BE2C (cell line): ENCODE measurements around the gene RASGEF1C.

Source experiments
- DNase-seq: peaks from one replicate; pipeline ENCODE4 v3.0.0-alpha.2; 2020
- H3K27me3 ChIP-seq: fragments of 250-450 bp; sonication (Bioruptor Pico); 2 replicates; pipeline ENCODE4 v1.5.1; 2020; ENCODE audit warnings: mild to moderate bottlenecking
- H3K36me3 ChIP-seq: fragments of 250-450 bp; sonication (Bioruptor Pico); 2 replicates; pipeline ENCODE4 v1.5.1; 2020; ENCODE audit warnings: mild to moderate bottlenecking
- H3K4me1 ChIP-seq: fragments of 250-450 bp; sonication (Bioruptor Pico); 2 replicates; pipeline ENCODE4 v1.5.1; 2020
- H3K4me3 ChIP-seq: 2 replicates; pipeline ENCODE4 v1.5.1; 2011; ENCODE audit warnings: low read depth, low read length
- H3K9me3 ChIP-seq: fragments of 250-450 bp; sonication (Bioruptor Pico); 2 replicates; pipeline ENCODE4 v1.5.1; 2020
- TF ChIP-seq, protein P1 (sequence below): IDR thresholded peaks from 2 replicates; pipeline ENCODE4 v1.5.1; 2012; ENCODE audit warnings: mild to moderate bottlenecking, low read depth, low read length

RASGEF1C gene

DNA sequence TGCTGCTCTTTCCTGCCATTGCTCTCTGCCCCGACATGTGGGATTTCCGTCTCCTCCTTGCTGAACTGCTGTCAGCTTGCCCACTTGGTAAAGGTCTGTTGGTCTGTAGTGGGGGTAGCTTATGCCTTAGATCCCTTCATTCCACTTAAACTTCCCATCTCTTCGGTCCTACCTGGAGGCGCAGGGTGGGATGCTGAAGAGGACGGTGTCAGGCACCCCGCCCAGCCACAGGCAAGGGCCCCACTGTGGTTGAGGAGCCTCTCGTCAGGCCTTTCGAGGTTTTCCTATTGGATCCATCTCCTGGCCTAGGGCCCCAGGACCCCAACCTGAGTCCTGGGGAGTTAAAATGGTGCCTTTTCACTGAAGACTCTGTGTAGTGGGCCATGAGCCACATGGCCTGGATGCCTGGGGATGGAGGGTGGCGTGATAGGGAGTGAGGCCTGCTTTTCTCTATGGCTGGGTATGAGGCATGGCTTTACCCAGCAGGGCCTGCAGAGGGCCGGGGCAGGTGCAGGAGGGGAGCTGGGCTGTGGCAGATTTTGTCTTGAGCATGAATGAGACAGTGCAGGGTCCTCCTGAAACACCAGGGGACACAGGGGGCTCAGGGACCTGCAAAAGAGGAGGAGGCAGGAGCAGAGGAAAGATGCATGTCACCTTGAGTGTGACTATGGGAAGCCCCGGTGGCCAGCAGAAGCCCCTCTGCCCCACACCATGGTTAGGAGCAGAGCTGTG lies 111.7 kb downstream of the RASGEF1C start:
- no peaks in the 10 kb centered on the region for H3K27me3 ChIP-seq
- DNase-seq: no peak
- TF ChIP-seq, protein P1, sequence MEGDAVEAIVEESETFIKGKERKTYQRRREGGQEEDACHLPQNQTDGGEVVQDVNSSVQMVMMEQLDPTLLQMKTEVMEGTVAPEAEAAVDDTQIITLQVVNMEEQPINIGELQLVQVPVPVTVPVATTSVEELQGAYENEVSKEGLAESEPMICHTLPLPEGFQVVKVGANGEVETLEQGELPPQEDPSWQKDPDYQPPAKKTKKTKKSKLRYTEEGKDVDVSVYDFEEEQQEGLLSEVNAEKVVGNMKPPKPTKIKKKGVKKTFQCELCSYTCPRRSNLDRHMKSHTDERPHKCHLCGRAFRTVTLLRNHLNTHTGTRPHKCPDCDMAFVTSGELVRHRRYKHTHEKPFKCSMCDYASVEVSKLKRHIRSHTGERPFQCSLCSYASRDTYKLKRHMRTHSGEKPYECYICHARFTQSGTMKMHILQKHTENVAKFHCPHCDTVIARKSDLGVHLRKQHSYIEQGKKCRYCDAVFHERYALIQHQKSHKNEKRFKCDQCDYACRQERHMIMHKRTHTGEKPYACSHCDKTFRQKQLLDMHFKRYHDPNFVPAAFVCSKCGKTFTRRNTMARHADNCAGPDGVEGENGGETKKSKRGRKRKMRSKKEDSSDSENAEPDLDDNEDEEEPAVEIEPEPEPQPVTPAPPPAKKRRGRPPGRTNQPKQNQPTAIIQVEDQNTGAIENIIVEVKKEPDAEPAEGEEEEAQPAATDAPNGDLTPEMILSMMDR: no peak
- no peaks in the 10 kb centered on the region for H3K36me3 ChIP-seq
- H3K4me3 ChIP-seq: no peak overlapping the region
- H3K9me3 ChIP-seq: no peaks in the 10 kb centered on the region
- no peaks in the 10 kb centered on the region for H3K4me1 ChIP-seq

DNA sequence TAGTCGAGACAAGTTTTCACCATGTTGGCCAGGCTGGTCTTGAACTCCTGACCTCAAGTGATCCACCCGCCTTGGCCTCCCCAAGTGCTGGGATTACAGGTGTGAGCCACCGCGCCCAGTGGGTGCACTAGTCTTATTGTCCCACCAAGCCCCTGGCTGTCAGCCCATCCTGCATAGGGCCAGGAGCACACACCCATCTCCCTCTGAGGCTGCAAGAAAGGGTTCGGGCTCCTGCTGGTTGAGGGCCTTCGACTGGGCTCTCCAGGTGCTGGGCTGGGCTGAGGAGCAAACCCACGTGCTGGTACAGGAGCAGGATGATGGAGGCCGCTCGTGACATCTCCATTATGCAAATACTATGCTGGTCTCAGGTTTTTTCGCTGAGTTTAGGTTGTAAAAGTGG lies 112.4 kb downstream of the RASGEF1C start:
- no peaks in the 10 kb centered on the region for H3K9me3 ChIP-seq
- H3K27me3 ChIP-seq: no peaks in the 10 kb centered on the region
- DNase-seq: no peak
- TF ChIP-seq, protein P1: no peak
- no peaks in the 10 kb centered on the region for H3K36me3 ChIP-seq
- no peak overlapping the region for H3K4me3 ChIP-seq
- H3K4me1 ChIP-seq: no peaks in the 10 kb centered on the region

DNA sequence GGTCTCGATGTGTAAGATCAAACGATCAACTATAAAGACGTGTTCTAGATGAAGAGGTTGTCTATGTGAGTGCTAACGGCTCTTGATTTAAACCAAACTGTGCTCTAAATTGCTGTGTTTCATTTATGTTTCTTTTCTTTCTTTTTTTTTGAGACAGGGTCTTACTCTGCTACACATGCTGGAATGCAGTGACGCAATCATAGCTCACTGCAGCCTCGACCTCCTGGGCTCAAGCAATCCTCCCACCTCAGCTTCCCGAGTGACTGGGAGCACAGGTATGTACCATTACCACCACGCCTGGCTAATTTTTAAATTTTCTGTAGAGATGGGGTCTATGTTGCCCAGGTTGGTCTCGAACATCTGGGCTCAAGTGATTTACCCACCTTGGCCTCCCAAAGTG lies 113.5 kb downstream of the RASGEF1C start:
- Histone ChIP-seq H3K36me3 (no peaks in the 10 kb centered on the region), H3K4me1 (peaks cover 3% of the 10 kb centered on the region; the same call in 1 of the 2 replicates), H3K9me3 (no peaks in the 10 kb centered on the region), H3K4me3 (no peak overlapping the region), H3K27me3 (no peaks in the 10 kb centered on the region)
- TF ChIP-seq, protein P1: no peak
- no peak for DNase-seq

DNA sequence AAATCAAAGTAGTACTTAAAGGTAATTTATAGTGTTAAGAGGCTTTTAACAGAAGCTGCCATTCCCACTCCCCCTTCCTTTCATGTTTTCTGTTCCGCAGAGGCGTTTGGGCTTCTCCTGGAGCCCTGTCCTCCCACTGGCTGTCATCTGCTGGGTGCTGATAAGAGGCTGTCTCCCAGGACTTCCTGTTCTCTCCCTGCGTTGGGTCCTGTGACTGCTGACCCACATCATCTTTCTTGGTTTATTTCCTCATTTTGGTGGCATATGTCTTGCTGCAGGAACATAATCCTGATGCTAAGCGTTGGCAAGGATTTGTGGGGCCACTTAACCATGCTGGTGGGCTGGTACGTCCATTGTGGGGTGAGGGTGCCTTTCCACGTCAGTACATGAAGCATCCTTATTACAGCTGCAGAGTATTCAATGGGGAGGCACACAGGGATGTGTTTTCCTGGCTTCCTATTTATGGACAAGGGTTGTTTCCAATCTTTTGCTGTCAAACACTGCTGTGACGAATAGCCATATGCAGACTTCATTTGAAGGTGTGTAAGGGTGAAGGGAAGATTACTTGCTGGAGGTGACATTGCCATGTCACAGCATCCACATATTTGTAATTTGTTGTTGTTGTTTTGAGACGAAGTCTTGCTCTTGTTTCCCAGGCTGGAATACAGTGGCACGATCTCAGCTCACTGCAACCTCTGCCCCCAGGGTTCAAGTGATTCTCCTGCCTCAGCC lies 115.2 kb downstream of the RASGEF1C start:
- no peaks in the 10 kb centered on the region for H3K27me3 ChIP-seq
- TF ChIP-seq, protein P1: no peak
- H3K9me3 ChIP-seq: no peaks in the 10 kb centered on the region
- H3K4me1 ChIP-seq: peaks cover 3% of the 10 kb centered on the region; the same call in 1 of the 2 replicates
- no peaks in the 10 kb centered on the region for H3K36me3 ChIP-seq
- no peak overlapping the region for H3K4me3 ChIP-seq
- DNase-seq: no peak

DNA sequence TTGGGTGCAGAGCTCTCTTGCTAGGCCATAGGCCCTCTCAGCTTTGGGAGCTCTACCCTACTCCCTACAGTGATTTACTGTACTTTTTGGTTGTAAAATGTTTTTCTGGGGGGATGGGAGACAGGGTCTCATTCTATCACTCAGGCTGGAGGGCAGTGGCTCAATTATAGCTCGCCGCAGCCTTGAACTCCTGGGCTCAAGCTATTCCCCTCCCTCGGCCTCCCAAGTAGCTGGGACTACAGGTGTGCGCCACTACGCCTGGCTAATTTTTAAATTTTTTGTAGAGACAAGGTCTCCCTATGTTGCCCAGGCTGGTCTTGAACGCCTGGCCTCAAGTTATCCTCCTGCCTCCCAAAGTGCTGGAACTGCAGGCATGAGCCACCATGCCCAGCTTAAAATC lies 115.8 kb downstream of the RASGEF1C start:
- H3K4me3 ChIP-seq: no peak overlapping the region
- peaks cover 3% of the 10 kb centered on the region; the same call in 1 of the 2 replicates for H3K4me1 ChIP-seq
- TF ChIP-seq, protein P1: no peak

More for the DNA sequence above, 115.8 kb downstream of the RASGEF1C start:
- no peaks in the 10 kb centered on the region for H3K27me3 ChIP-seq
- no peaks in the 10 kb centered on the region for H3K36me3 ChIP-seq
- DNase-seq: no peak
- H3K9me3 ChIP-seq: no peaks in the 10 kb centered on the region
